Measurements from ENCODE around the gene ZNF600.
"Not testable (repeated sequence)": the region's sequence is repeated elsewhere in the genome, so short reads cannot be mapped to it uniquely, and the experiment has no call there.

The ZNF600 gene

GRCh38 chr19:52741371-52741770 is 45.2 kb downstream of the ZNF600 start:
- DNase-seq, result not testable (repeated sequence)

- no peak for DNase-seq
These were observed 47.0 kb downstream of the ZNF600 start for GRCh38 chr19:52739576-52739975.

- DNase-seq, result peak; percentile 24
These were observed 50.9 kb downstream of the ZNF600 start for GRCh38 chr19:52735734-52736133.

- peak; percentile 98 for DNase-seq
These were observed 51.5 kb downstream of the ZNF600 start, which contains the start of gene ZNF611 for GRCh38 chr19:52734893-52735661. Gene ZNF611 (minus strand): TSS chr19:52735044. CDS start chr19:52715894, 19,150 bp downstream.

GRCh38 chr19:52734331-52734892 is 52.2 kb downstream of the ZNF600 start:
- DNase-seq, result peak; percentile 66

GRCh38 chr19:52726051-52726450 is 60.5 kb downstream of the ZNF600 start:
- DNase-seq, result not testable (repeated sequence)

- DNase-seq, result no peak
These were observed 61.0 kb downstream of the ZNF600 start for GRCh38 chr19:52725528-52725961.

- no peak for DNase-seq
These were observed 61.7 kb downstream of the ZNF600 start for GRCh38 chr19:52724701-52725514.

- not testable (repeated sequence) for DNase-seq
These were observed 62.5 kb downstream of the ZNF600 start for GRCh38 chr19:52723907-52724598.

GRCh38 chr19:52722062-52723003 is 64.3 kb downstream of the ZNF600 start:
- peak; percentile 3 for DNase-seq

- DNase-seq, result not testable (repeated sequence)
These were observed 66.0 kb downstream of the ZNF600 start for GRCh38 chr19:52720541-52720940.

- DNase-seq, result no peak
These were observed 70.1 kb downstream of the ZNF600 start for GRCh38 chr19:52716522-52716921.

GRCh38 chr19:52715902-52716301 is 70.7 kb downstream of the ZNF600 start:
- DNase-seq, result not testable (repeated sequence)

GRCh38 chr19:52715330-52715729 is 71.3 kb downstream of the ZNF600 start:
- DNase-seq, result not testable (repeated sequence)

Data from NCI-H69 (cell line).